ENCODE data around the gene ACTR5. TPM values are rescaled to one million over a fixed set of nuclear protein-coding genes. Genes with fewer than 3 reads are reported as not detected.

ACTR5 gene
- total and polyA plus RNA-seq, 4 donors = 1.9 to 5.4 (median 4.0) TPM

DNA sequence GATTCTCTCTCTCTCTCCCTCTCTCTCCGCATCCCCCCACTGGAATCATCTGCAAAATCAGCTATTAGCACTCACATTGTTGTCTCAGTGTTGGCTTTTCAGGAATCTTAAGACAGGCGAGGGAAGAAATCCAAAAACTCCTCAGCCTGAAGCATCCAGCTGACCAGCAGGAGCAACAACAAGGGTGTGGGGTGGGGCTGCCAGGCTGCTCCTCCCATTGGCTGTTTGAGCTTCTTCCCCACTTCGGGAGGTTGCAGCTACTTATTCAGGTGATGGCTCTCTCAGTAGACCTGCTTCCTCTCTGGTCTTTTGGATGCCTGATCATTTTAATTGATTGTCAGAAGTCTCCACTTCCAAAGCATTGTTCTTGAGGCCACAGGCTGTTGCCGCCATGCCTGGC lies 48.1 kb upstream of the ACTR5 start:
- no peak overlapping the region for H3K27ac ChIP-seq (ENCODE audit: low read depth in 1 of 2, low read length in 2 of 2)
- DNase-seq (ENCODE audit: low spot score) = no peak
- H3K9me3 ChIP-seq (ENCODE audit: control insufficient read depth in 4 of 4, low read length in 3 of 4) = no peaks in the 10 kb centered on the region
- WGBS = 36% methylated on average over 4 of the region's 4 CpGs
- no peak overlapping the region for H3K9ac ChIP-seq (ENCODE audit: low read depth in 1 of 2, low read length in 2 of 2)
- H3K27me3 ChIP-seq (ENCODE audit: control insufficient read depth in 4 of 4, insufficient read depth in 4 of 4, low read length in 3 of 4) = peaks cover 0 to 9% (median 0%) of the 10 kb centered on the region in 4 donors
- H3K36me3 ChIP-seq (ENCODE audit: control insufficient read depth in 4 of 4, insufficient read depth in 3 of 4, low read depth in 1 of 4, low read length in 3 of 4) = no peaks in the 10 kb centered on the region
- H3K4me3 ChIP-seq (ENCODE audit: low read depth in 1 of 3, low read length in 3 of 3) = no peak overlapping the region
- no peaks in the 10 kb centered on the region for H3K4me1 ChIP-seq (ENCODE audit: control insufficient read depth in 4 of 4, insufficient read depth in 4 of 4, low read length in 3 of 4)
- TF ChIP-seq NR2F2 (IDR thresholded peaks at IDR 0.05) (no peak), GABPA (IDR thresholded peaks at IDR 0.05 in 1 of 2, conservative IDR thresholded peaks at IDR 0.05 in 1 of 2) (no peak), HNF4A (conservative IDR thresholded peaks at IDR 0.05) (no peak), RXRA (IDR thresholded peaks at IDR 0.05) (no peak), JUND (IDR thresholded peaks at IDR 0.05) (no peak), TAF1 (conservative IDR thresholded peaks at IDR 0.05) (no peak), FOXA1 (IDR thresholded peaks at IDR 0.05) (no peak), HNF4G (IDR thresholded peaks at IDR 0.05) (no peak), SP1 (IDR thresholded peaks at IDR 0.05) (no peak)
- TF ChIP-seq, protein P1, sequence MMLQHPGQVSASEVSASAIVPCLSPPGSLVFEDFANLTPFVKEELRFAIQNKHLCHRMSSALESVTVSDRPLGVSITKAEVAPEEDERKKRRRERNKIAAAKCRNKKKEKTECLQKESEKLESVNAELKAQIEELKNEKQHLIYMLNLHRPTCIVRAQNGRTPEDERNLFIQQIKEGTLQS (IDR thresholded peaks at IDR 0.05) = no peak
- TF ChIP-seq, protein P2, sequence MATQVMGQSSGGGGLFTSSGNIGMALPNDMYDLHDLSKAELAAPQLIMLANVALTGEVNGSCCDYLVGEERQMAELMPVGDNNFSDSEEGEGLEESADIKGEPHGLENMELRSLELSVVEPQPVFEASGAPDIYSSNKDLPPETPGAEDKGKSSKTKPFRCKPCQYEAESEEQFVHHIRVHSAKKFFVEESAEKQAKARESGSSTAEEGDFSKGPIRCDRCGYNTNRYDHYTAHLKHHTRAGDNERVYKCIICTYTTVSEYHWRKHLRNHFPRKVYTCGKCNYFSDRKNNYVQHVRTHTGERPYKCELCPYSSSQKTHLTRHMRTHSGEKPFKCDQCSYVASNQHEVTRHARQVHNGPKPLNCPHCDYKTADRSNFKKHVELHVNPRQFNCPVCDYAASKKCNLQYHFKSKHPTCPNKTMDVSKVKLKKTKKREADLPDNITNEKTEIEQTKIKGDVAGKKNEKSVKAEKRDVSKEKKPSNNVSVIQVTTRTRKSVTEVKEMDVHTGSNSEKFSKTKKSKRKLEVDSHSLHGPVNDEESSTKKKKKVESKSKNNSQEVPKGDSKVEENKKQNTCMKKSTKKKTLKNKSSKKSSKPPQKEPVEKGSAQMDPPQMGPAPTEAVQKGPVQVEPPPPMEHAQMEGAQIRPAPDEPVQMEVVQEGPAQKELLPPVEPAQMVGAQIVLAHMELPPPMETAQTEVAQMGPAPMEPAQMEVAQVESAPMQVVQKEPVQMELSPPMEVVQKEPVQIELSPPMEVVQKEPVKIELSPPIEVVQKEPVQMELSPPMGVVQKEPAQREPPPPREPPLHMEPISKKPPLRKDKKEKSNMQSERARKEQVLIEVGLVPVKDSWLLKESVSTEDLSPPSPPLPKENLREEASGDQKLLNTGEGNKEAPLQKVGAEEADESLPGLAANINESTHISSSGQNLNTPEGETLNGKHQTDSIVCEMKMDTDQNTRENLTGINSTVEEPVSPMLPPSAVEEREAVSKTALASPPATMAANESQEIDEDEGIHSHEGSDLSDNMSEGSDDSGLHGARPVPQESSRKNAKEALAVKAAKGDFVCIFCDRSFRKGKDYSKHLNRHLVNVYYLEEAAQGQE (IDR thresholded peaks at IDR 0.05) = no peak

DNA sequence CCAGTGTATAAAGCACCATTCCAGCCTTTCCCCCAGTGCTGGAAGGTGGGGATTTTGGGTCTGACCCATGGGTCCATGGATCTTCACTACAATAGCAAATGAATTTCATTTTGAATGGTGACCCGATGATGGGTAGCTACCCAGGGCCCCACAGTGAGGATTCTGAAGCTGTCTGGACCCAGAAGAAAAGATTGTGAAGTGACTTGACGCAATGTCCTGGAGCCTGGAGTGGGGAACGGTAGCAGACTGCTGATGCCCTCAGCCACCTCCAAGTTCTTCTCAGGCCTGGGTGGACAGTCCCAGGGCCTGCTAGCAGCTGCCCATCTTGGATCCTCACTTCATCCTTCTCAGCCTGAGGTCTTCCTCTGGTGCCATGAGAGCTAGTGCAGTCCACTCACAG lies 47.3 kb upstream of the ACTR5 start:
- Histone ChIP-seq H3K4me1 (ENCODE audit: control insufficient read depth in 4 of 4, insufficient read depth in 4 of 4, low read length in 3 of 4) (no peaks in the 10 kb centered on the region), H3K9me3 (ENCODE audit: control insufficient read depth in 4 of 4, low read length in 3 of 4) (no peaks in the 10 kb centered on the region), H3K36me3 (ENCODE audit: control insufficient read depth in 4 of 4, insufficient read depth in 3 of 4, low read depth in 1 of 4, low read length in 3 of 4) (no peaks in the 10 kb centered on the region), H3K27ac (ENCODE audit: low read depth in 1 of 2, low read length in 2 of 2) (no peak overlapping the region), H3K9ac (ENCODE audit: low read depth in 1 of 2, low read length in 2 of 2) (no peak overlapping the region), H3K27me3 (ENCODE audit: control insufficient read depth in 4 of 4, insufficient read depth in 4 of 4, low read length in 3 of 4) (peaks cover 0 to 15% (median 0%) of the 10 kb centered on the region in 4 donors), H3K4me3 (ENCODE audit: low read depth in 1 of 3, low read length in 3 of 3) (no peak overlapping the region)
- no peak for DNase-seq (ENCODE audit: low spot score)
- 53% methylated on average over 3 of the region's 3 CpGs for WGBS
- TF ChIP-seq RAD21 (IDR thresholded peaks at IDR 0.05) (no peak), RXRA (IDR thresholded peaks at IDR 0.05) (no peak), YY1 (IDR thresholded peaks at IDR 0.05) (no peak), JUND (IDR thresholded peaks at IDR 0.05) (no peak), FOXA1 (IDR thresholded peaks at IDR 0.05) (no peak)
- TF ChIP-seq, protein P3, sequence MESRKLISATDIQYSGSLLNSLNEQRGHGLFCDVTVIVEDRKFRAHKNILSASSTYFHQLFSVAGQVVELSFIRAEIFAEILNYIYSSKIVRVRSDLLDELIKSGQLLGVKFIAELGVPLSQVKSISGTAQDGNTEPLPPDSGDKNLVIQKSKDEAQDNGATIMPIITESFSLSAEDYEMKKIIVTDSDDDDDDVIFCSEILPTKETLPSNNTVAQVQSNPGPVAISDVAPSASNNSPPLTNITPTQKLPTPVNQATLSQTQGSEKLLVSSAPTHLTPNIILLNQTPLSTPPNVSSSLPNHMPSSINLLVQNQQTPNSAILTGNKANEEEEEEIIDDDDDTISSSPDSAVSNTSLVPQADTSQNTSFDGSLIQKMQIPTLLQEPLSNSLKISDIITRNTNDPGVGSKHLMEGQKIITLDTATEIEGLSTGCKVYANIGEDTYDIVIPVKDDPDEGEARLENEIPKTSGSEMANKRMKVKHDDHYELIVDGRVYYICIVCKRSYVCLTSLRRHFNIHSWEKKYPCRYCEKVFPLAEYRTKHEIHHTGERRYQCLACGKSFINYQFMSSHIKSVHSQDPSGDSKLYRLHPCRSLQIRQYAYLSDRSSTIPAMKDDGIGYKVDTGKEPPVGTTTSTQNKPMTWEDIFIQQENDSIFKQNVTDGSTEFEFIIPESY (IDR thresholded peaks at IDR 0.05) = no peak
- TF ChIP-seq, protein P2 (IDR thresholded peaks at IDR 0.05) = no peak

Data from liver (tissue), 9 donors.